ENCODE results near the gene RWDD4.

The RWDD4 gene

DNA sequence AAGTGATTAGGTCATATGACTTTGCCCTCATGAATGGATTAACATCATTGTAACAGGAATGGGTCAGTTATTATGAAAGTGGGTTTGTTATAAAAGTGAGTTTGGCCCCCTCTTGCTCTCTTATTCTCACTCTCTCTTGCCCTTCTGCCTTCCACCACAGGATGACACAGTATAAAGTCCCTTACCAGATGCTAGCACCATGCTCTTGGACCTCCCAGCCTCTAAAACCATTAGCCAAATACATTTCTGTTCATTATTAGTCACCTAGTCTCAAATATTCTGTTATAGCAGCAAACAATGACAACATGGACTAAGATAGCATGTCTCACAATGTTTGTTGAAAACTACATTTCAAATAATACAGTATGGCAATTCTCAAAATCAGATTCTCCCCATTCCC, 59.7 kb downstream of the RWDD4 start:
- DNase-seq, result no peak

DNA sequence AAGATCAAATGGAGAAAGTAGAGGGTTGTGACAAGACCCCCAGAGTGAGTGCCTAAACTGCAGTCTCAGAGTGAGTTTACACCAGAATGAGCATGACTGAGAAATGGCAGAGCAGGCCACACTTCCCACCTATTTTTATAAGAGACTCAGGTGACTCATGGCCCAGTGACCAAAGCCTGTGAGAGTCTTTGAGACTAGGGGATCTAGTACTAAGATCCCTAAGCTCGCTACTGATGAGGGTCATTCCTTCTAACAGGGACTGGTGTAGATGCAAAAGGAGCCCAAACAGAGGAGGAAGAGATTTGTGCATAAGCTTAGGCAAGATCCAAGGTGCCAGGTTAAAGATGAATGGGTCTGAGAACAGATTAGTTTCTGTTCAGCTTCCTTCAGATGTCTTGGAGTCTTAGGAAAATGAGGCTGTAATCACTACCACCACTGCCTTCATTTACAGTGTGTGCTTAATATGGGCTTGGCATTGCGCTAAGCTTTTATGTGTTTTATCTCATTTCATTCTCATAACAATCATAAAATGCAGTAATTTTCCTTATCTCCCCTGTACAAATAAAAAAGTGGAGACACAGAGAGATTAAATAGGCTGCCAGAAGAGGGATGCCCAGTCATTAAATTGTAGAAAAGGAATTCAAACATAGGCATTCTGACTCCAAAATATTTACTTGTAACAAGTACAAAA, 62.8 kb downstream of the RWDD4 start:
- DNase-seq, result no peak

DNA sequence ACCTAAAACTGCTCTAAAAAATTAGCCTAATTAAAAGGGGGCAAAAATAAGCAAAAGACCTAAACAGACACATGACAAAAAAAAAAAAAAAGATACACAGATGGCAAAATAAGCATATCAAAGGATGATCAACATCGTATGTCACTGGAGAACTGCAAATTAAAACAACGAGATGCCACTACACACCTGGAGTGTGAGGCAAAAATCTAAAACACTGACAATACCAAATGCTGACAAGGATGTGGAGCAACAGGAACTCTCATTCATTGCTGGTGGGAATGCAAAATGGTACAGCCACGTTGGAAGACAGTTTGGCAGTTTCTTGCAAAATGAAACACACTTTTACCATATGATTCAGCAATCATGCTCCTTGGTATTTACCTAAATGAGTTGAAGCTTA, 64.2 kb downstream of the RWDD4 start:
- no peak for DNase-seq

DNA sequence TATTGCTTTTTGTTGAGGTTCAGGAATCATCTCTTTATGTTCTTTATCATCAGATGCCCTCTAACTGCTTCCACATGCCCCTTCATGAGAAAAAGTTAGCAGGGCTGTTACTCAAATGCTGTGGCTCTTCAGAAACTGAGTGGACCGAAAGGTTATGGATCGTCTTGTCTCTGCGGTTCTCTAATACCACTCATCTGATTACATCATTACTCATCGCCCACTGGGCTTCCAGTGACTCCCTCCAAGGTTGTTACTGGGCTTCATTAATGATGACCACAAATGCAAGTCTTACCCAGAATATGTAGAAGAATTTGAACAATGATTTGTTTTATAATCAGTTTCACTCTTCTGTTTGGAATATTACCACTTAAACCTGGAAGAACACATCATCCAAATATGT, 67.7 kb downstream of the RWDD4 start:
- no peak for DNase-seq

Measured in SHP77 treated with DMSO at 0.1 percent for 48 hours (cell line).